KMS-11 (cell line): ENCODE results near the gene F2R.

Experiments used
- H2AFZ ChIP-seq: fragments of 200-600 bp; sonication (generic); 2 replicates; pipeline ENCODE4 v1.6.1; 2016; ENCODE audit warnings: antibody characterized with exemption, mixed run types, low read depth
- H3K27ac ChIP-seq: fragments of 200-600 bp; sonication (generic); 2 replicates; pipeline ENCODE4 v1.6.1; 2016; ENCODE audit warnings: mild to moderate bottlenecking, mixed run types
- H3K27me3 ChIP-seq: fragments of 200-600 bp; sonication (generic); 2 replicates; pipeline ENCODE4 v1.6.1; 2017; ENCODE audit warnings: mild to moderate bottlenecking, low read depth, mixed run types, moderate library complexity; ENCODE audit not compliant: insufficient read depth
- H3K36me3 ChIP-seq: fragments of 200-600 bp; sonication (generic); 2 replicates; pipeline ENCODE4 v1.6.1; 2017; ENCODE audit warnings: mild to moderate bottlenecking, mixed run types; ENCODE audit not compliant: insufficient read depth
- H3K4me1 ChIP-seq: fragments of 200-600 bp; sonication (generic); 2 replicates; pipeline ENCODE4 v1.6.1; 2016; ENCODE audit warnings: mild to moderate bottlenecking, low read depth, mixed run types; ENCODE audit not compliant: poor library complexity, severe bottlenecking
- H3K4me2 ChIP-seq: fragments of 200-600 bp; sonication (generic); 2 replicates; pipeline ENCODE4 v1.7.0; 2016; ENCODE audit warnings: mild to moderate bottlenecking, mixed run types
- H3K4me3 ChIP-seq: fragments of 200-600 bp; sonication (generic); IDR thresholded peaks from 2 replicates; pipeline ENCODE4 v1.6.1; 2017; ENCODE audit warnings: low read depth, low read length, mixed read lengths; ENCODE audit not compliant: insufficient read depth
- H3K79me2 ChIP-seq: fragments of 200-600 bp; sonication (generic); 2 replicates; pipeline ENCODE4 v1.6.1; 2016; ENCODE audit warnings: low read depth, mixed run types; ENCODE audit not compliant: insufficient read depth
- H3K9ac ChIP-seq: fragments of 200-600 bp; sonication (generic); 2 replicates; pipeline ENCODE4 v1.6.1; 2016; ENCODE audit warnings: mild to moderate bottlenecking, mixed run types
- H4K20me1 ChIP-seq: fragments of 200-600 bp; sonication (generic); 2 replicates; pipeline ENCODE4 v1.6.1; 2016; ENCODE audit warnings: mild to moderate bottlenecking, mixed run types; ENCODE audit not compliant: insufficient read depth
- TF ChIP-seq, protein P1 (sequence below): fragments of 200-600 bp; sonication (generic); conservative IDR thresholded peaks from 2 replicates; pipeline ENCODE4 v1.6.1; 2017; ENCODE audit warnings: low read depth, mild to moderate bottlenecking, antibody characterized with exemption, low read length, moderate library complexity, mixed read lengths

Gene F2R

GRCh38 chr5:76742583-76742982 is 26.7 kb downstream of the F2R start:
- no peaks in the 10 kb centered on the region for H4K20me1 ChIP-seq
- H3K4me1 ChIP-seq: peaks cover 48% of the 10 kb centered on the region
- H3K79me2 ChIP-seq: no peaks in the 10 kb centered on the region
- TF ChIP-seq, protein P1, sequence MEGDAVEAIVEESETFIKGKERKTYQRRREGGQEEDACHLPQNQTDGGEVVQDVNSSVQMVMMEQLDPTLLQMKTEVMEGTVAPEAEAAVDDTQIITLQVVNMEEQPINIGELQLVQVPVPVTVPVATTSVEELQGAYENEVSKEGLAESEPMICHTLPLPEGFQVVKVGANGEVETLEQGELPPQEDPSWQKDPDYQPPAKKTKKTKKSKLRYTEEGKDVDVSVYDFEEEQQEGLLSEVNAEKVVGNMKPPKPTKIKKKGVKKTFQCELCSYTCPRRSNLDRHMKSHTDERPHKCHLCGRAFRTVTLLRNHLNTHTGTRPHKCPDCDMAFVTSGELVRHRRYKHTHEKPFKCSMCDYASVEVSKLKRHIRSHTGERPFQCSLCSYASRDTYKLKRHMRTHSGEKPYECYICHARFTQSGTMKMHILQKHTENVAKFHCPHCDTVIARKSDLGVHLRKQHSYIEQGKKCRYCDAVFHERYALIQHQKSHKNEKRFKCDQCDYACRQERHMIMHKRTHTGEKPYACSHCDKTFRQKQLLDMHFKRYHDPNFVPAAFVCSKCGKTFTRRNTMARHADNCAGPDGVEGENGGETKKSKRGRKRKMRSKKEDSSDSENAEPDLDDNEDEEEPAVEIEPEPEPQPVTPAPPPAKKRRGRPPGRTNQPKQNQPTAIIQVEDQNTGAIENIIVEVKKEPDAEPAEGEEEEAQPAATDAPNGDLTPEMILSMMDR: no peak
- H3K9ac ChIP-seq: no peak overlapping the region
- no peaks in the 10 kb centered on the region for H3K36me3 ChIP-seq
- no peak overlapping the region for H2AFZ ChIP-seq
- no peaks in the 10 kb centered on the region for H3K27me3 ChIP-seq
- H3K4me3 ChIP-seq: no peak overlapping the region
- no peak overlapping the region for H3K27ac ChIP-seq
- no peak overlapping the region for H3K4me2 ChIP-seq

DNA sequence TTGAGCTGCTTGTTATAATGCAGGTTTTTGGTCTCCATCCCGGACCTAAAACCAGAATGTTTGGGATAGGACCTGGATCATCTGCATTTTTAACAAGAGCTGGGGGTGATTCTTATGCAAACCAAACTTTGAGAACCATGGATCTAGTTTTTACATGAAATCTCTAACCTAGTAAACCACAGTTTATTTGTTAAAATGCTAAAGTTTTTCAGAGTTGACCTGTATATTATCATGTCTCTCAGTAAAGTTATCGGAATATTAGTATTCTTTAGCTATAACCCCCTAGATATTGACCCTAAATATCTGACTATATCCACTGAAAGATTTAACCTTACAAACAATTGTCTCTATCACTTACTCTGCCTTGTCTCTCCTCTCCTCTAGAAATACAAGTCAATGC is 28.7 kb downstream of the F2R start:
- no peak overlapping the region for H2AFZ ChIP-seq
- TF ChIP-seq, protein P1: no peak
- H3K36me3 ChIP-seq: no peaks in the 10 kb centered on the region
- peaks cover 29% of the 10 kb centered on the region for H3K4me1 ChIP-seq
- H3K27me3 ChIP-seq: no peaks in the 10 kb centered on the region
- no peaks in the 10 kb centered on the region for H4K20me1 ChIP-seq
- no peak overlapping the region for H3K4me2 ChIP-seq
- no peak overlapping the region for H3K9ac ChIP-seq
- no peaks in the 10 kb centered on the region for H3K79me2 ChIP-seq
- H3K4me3 ChIP-seq: no peak overlapping the region
- no peak overlapping the region for H3K27ac ChIP-seq

DNA sequence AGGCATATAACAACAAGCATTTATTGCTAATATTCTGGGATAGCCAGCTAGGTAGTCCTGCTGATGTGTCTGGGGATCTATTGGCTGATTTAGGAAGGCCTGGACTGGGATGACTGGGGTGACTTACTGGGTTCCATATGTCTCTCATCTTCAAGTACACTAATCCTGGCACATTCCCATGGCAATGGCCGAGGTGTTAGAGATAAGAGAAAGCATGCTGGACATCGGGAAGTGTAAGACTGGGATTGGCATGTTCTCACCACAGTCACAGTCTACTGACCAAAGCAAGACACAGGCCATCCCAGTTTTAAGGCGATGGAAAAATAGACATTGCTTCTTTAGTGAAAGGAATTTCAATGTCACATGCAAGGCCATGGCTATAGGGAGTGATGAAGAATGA is 29.7 kb downstream of the F2R start:
- Histone ChIP-seq H3K36me3 (no peaks in the 10 kb centered on the region), H3K9ac (no peak overlapping the region), H3K4me2 (no peak overlapping the region), H3K4me3 (no peak overlapping the region), H3K79me2 (no peaks in the 10 kb centered on the region), H3K27me3 (no peaks in the 10 kb centered on the region), H2AFZ (no peak overlapping the region), H4K20me1 (no peaks in the 10 kb centered on the region), H3K27ac (no peak overlapping the region), H3K4me1 (peaks cover 19% of the 10 kb centered on the region)
- TF ChIP-seq, protein P1: no peak

- Histone ChIP-seq H3K27ac (no peak overlapping the region), H3K79me2 (no peaks in the 10 kb centered on the region), H2AFZ (no peak overlapping the region), H3K4me3 (no peak overlapping the region), H3K36me3 (no peaks in the 10 kb centered on the region), H3K9ac (no peak overlapping the region), H4K20me1 (no peaks in the 10 kb centered on the region), H3K4me1 (peaks cover 9% of the 10 kb centered on the region), H3K27me3 (no peaks in the 10 kb centered on the region), H3K4me2 (no peak overlapping the region)
- TF ChIP-seq, protein P1: no peak
Observed at GRCh38 chr5:76746677-76747076, 30.8 kb downstream of the F2R start.

- H3K4me2 ChIP-seq: no peak overlapping the region
- TF ChIP-seq, protein P1: no peak
- H3K27ac ChIP-seq: no peak overlapping the region
- H3K9ac ChIP-seq: no peak overlapping the region
- H3K4me3 ChIP-seq: no peak overlapping the region
- no peak overlapping the region for H2AFZ ChIP-seq
- H4K20me1 ChIP-seq: no peaks in the 10 kb centered on the region
- H3K36me3 ChIP-seq: no peaks in the 10 kb centered on the region
- no peaks in the 10 kb centered on the region for H3K79me2 ChIP-seq
- no peaks in the 10 kb centered on the region; the same call in 1 of the 2 replicates for H3K27me3 ChIP-seq
- no peaks in the 10 kb centered on the region for H3K4me1 ChIP-seq
Observed at GRCh38 chr5:76747706-76748105, 31.8 kb downstream of the F2R start.
